KMS-11 (cell line): Measurements from ENCODE around the gene GPR33.

Source experiments
- H2AFZ ChIP-seq: fragments of 200-600 bp; sonication (generic); 2 replicates; pipeline ENCODE4 v1.6.1; 2016; ENCODE audit warnings: antibody characterized with exemption, mixed run types, low read depth
- H3K27ac ChIP-seq: fragments of 200-600 bp; sonication (generic); 2 replicates; pipeline ENCODE4 v1.6.1; 2016; ENCODE audit warnings: mild to moderate bottlenecking, mixed run types
- H3K27me3 ChIP-seq: fragments of 200-600 bp; sonication (generic); 2 replicates; pipeline ENCODE4 v1.6.1; 2017; ENCODE audit warnings: mild to moderate bottlenecking, low read depth, mixed run types, moderate library complexity; ENCODE audit not compliant: insufficient read depth
- H3K36me3 ChIP-seq: fragments of 200-600 bp; sonication (generic); 2 replicates; pipeline ENCODE4 v1.6.1; 2017; ENCODE audit warnings: mild to moderate bottlenecking, mixed run types; ENCODE audit not compliant: insufficient read depth
- H3K4me1 ChIP-seq: fragments of 200-600 bp; sonication (generic); 2 replicates; pipeline ENCODE4 v1.6.1; 2016; ENCODE audit warnings: mild to moderate bottlenecking, low read depth, mixed run types; ENCODE audit not compliant: poor library complexity, severe bottlenecking
- H3K4me2 ChIP-seq: fragments of 200-600 bp; sonication (generic); 2 replicates; pipeline ENCODE4 v1.7.0; 2016; ENCODE audit warnings: mild to moderate bottlenecking, mixed run types
- H3K4me3 ChIP-seq: fragments of 200-600 bp; sonication (generic); IDR thresholded peaks from 2 replicates; pipeline ENCODE4 v1.6.1; 2017; ENCODE audit warnings: low read depth, low read length, mixed read lengths; ENCODE audit not compliant: insufficient read depth
- H3K79me2 ChIP-seq: fragments of 200-600 bp; sonication (generic); 2 replicates; pipeline ENCODE4 v1.6.1; 2016; ENCODE audit warnings: low read depth, mixed run types; ENCODE audit not compliant: insufficient read depth
- H3K9ac ChIP-seq: fragments of 200-600 bp; sonication (generic); 2 replicates; pipeline ENCODE4 v1.6.1; 2016; ENCODE audit warnings: mild to moderate bottlenecking, mixed run types
- H4K20me1 ChIP-seq: fragments of 200-600 bp; sonication (generic); 2 replicates; pipeline ENCODE4 v1.6.1; 2016; ENCODE audit warnings: mild to moderate bottlenecking, mixed run types; ENCODE audit not compliant: insufficient read depth
- CTCF ChIP-seq: fragments of 200-600 bp; sonication (generic); conservative IDR thresholded peaks from 2 replicates; pipeline ENCODE4 v1.6.1; 2017; ENCODE audit warnings: low read depth, mild to moderate bottlenecking, antibody characterized with exemption, low read length, moderate library complexity, mixed read lengths

The GPR33 gene

GRCh38 chr14:31487886-31488285 lies at the start of gene GPR33:
Gene GPR33 (minus strand): TSS chr14:31488039. CDS start chr14:31483965, 4,074 bp downstream.
- Histone ChIP-seq H3K79me2 (no peaks in the 10 kb centered on the region), H3K27ac (no peak within 1 kb of the TSS), H3K36me3 (no peaks in the 10 kb centered on the region), H4K20me1 (no peaks in the 10 kb centered on the region), H3K4me1 (no peaks in the 10 kb centered on the region), H3K27me3 (no peaks in the 10 kb centered on the region), H2AFZ (no peak within 1 kb of the TSS), H3K9ac (no peak within 1 kb of the TSS), H3K4me2 (no peak within 1 kb of the TSS), H3K4me3 (no peak within 1 kb of the TSS)
- TF ChIP-seq CTCF: no peak

GRCh38 chr14:31536201-31536960 lies 48.5 kb upstream of the GPR33 start:
- no peak for TF ChIP-seq CTCF
- H3K4me1 ChIP-seq: no peaks in the 10 kb centered on the region
- no peaks in the 10 kb centered on the region for H3K36me3 ChIP-seq
- no peak overlapping the region for H3K9ac ChIP-seq
- H3K4me3 ChIP-seq: no peak overlapping the region
- H3K79me2 ChIP-seq: no peaks in the 10 kb centered on the region
- H4K20me1 ChIP-seq: no peaks in the 10 kb centered on the region
- H3K27me3 ChIP-seq: no peaks in the 10 kb centered on the region
- H3K4me2 ChIP-seq: no peak overlapping the region
- no peak overlapping the region for H3K27ac ChIP-seq
- no peak overlapping the region for H2AFZ ChIP-seq

- H3K9ac ChIP-seq: no peak overlapping the region
- no peak overlapping the region for H3K4me3 ChIP-seq
- no peak for TF ChIP-seq CTCF
- no peak overlapping the region for H3K27ac ChIP-seq
- H3K36me3 ChIP-seq: no peaks in the 10 kb centered on the region
- H2AFZ ChIP-seq: no peak overlapping the region
- no peaks in the 10 kb centered on the region for H3K4me1 ChIP-seq
- no peaks in the 10 kb centered on the region for H3K79me2 ChIP-seq
- H3K4me2 ChIP-seq: no peak overlapping the region
- H3K27me3 ChIP-seq: no peaks in the 10 kb centered on the region
- no peaks in the 10 kb centered on the region for H4K20me1 ChIP-seq
These were observed 42.3 kb upstream of the GPR33 start for GRCh38 chr14:31530136-31530535.

- H3K27ac ChIP-seq: no peak overlapping the region
- H3K79me2 ChIP-seq: no peaks in the 10 kb centered on the region
- no peaks in the 10 kb centered on the region for H3K4me1 ChIP-seq
- no peaks in the 10 kb centered on the region for H3K27me3 ChIP-seq
- no peaks in the 10 kb centered on the region for H3K36me3 ChIP-seq
- no peak overlapping the region for H2AFZ ChIP-seq
- no peak overlapping the region for H3K4me3 ChIP-seq
- H3K4me2 ChIP-seq: no peak overlapping the region
- H4K20me1 ChIP-seq: no peaks in the 10 kb centered on the region
- no peak for TF ChIP-seq CTCF
- no peak overlapping the region for H3K9ac ChIP-seq
These were observed 41.2 kb upstream of the GPR33 start for GRCh38 chr14:31529053-31529452.
